Cardiac fibroblast (primary cell): ENCODE measurements around the gene CCDC34.

ENCODE experiments used
- DNase-seq, 2 donors: peaks; one replicate each; pipeline versions ENCODE4 v3.0.0 to v3.0.0-alpha.2; 2010; ENCODE audit warnings: low read depth in 2 of 2
- H3K4me3 ChIP-seq, 2 donors: replicated peaks in 1 of 2; 1 replicate in 1 of 2; 2 replicates in 1 of 2; pipeline ENCODE4 v1.5.1; 2011; ENCODE audit warnings: low read depth in 2 of 2, low read length in 2 of 2, mild to moderate bottlenecking in 2 of 2, moderate library complexity in 1 of 2
- TF ChIP-seq, protein P1 (sequence below): IDR thresholded peaks from one replicate; pipeline ENCODE4 v1.5.1; 2011; ENCODE audit warnings: low read depth, mild to moderate bottlenecking, low read length, inconsistent platforms

CCDC34 gene

DNA sequence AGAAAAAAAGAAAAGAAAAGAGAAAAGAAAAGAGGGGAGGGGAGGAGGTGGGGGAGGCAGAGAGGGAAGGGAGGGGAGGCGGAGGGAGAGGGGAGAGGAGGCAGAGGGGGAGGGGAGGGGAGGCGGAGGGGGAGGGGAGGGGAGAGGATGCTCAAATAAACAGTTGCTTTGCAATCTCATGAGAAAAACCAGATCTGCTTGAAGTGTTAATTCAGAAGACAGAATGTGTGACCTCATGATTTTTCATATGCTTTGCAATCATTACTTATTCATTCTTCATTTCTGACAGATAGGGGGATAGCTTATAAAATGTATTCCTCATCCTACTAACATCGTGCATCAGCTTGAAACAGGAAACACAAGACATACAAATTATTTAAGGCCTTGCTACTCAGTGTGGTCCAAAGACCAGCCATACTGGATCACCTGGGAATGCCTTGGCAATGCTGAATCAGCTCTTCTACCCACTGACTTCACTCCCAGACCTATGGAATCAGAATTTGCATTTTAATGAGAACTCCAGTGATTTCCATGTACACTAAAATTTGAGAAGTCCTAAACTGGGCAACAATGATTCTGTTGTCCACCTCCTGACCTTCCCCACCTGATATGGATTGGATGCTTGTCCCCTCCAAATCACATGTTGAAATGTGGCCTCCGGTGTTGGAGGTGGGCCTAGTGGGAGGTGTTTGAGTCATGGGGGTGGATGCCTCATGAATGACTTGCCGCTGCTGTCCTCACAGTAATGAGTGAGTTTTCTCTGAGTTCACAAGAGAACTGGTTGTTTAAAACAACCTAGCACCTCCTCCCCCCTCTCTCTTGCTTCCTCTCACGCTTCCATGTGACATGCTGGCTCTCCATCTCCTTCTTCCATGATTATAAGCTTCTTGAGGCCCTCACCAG is 69.2 kb downstream of the CCDC34 start:
- H3K4me3 ChIP-seq, result no peak overlapping the region
- DNase-seq, result peak in 1 of 2 donors; percentile 75
- TF ChIP-seq, protein P1, sequence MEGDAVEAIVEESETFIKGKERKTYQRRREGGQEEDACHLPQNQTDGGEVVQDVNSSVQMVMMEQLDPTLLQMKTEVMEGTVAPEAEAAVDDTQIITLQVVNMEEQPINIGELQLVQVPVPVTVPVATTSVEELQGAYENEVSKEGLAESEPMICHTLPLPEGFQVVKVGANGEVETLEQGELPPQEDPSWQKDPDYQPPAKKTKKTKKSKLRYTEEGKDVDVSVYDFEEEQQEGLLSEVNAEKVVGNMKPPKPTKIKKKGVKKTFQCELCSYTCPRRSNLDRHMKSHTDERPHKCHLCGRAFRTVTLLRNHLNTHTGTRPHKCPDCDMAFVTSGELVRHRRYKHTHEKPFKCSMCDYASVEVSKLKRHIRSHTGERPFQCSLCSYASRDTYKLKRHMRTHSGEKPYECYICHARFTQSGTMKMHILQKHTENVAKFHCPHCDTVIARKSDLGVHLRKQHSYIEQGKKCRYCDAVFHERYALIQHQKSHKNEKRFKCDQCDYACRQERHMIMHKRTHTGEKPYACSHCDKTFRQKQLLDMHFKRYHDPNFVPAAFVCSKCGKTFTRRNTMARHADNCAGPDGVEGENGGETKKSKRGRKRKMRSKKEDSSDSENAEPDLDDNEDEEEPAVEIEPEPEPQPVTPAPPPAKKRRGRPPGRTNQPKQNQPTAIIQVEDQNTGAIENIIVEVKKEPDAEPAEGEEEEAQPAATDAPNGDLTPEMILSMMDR, result no peak

DNA sequence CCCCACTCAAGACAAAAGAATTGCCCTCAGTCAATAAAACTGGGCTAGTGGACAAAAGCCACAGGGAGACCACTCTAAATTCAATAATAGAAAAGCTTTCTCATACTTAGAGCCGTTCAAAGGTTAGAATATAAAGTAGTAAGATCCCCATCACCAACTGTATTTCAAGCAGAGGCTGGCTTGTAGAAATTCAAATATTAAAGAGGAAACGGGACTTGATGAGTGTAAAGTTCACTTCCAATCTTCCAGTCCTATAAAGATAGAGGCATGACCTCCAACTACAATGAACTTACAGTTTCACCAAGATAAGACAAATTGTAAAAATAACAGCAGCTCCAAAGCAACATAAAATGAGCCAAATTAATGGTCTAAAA is 70.4 kb downstream of the CCDC34 start:
- TF ChIP-seq, protein P1, result no peak
- no peak for DNase-seq
- no peak overlapping the region for H3K4me3 ChIP-seq

DNA sequence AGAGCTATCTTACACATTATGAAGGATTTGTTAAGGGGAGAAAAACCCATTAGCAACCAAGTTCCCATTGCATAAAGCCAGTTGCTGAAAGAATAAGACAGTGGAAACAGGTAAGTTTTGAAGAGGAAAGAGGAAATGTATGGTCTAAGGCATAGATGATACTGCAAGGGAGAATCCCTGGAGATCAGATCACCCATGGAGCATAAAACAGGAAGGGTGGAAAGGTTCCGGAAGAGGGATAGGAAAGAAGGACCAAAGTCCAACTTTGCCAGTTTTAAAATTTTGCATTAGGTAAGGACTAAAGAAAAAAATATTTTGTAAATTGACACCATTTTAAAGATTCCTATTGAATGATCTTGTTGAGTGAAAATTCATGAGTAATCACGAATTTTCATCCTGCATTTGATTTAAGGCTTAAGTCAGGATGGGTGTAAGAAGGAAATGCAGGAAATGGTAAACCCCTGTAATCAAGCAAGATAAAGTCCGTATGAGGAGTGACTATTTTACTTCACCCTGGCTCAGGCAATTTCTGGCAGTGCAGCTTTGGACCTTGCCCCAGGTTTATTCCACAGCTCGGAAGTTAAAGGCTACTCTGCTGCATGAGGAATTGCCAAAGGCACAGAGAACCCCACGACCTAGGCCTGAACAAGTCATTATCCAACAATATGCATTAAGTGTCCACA is 70.9 kb downstream of the CCDC34 start:
- no peak overlapping the region for H3K4me3 ChIP-seq
- DNase-seq, result no peak
- TF ChIP-seq, protein P1, result no peak

DNA sequence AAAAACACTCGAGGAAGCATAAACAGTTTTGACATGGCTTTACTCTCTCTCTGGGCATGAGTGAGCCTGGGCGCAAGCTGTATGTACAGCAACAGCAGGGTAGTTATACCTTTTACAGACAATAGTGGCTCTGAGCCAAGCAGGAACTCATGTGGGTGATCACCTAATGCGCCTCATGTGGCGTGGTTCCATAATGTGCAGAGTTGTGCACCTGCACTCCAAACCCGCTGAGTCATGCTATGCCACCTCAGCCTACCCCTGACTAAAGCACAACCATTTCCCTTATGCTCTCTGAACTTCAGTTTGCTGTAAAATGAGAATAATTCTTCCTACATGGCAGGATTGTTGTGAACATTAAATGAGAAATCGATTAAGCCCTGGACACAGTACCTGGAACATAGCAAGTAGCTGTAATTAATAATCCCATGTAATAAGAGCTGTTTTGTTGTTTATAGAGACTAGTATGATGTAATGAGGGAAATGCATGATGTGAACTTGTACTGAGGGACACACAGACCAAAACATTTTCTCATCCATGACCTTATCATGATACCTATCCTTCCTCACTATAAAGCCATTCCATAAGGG is 71.6 kb downstream of the CCDC34 start:
- DNase-seq, result peak in 1 of 2 donors; percentile 17

DNA sequence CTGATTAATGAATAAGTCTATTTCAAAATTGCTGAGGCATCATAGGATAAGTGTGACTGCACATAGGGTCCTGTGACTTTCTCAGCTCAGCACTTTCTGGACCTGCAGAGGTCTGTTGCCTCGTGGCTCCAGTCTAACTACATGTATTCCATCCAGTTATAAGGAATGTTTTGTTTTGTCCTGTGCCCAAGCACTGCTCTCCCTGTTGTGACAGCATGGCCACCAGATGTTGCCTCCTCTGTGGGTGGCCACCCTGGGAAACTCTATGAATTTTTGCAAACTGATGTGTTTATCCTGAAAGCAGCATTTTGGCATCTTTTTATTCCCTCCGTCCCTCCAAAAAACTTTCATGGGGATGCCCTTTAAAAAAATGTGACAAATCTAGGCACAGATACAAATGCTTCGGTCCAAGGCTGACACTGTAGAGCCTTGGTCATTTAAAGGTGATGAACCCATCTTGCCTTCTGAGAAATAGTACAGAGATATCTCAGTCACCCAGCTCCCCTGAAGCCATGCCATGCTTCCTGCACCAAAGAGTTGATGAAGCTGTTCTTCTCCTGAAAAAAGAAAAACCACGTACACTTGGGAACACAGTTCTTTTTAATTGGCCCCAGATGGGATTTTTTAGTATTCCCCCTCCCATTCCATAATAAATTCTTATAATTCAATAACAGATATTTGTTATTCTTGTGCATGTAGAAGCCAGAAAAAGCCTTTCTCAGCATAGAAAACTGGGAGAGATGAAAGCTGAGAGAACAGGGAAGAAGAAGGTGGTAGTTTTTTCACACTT is 72.6 kb downstream of the CCDC34 start:
- no peak overlapping the region for H3K4me3 ChIP-seq
- DNase-seq, result no peak
- TF ChIP-seq, protein P1, result no peak

More for the DNA sequence above, 71.6 kb downstream of the CCDC34 start:
- H3K4me3 ChIP-seq, result no peak overlapping the region
- TF ChIP-seq, protein P1, result no peak
